GM23338 (cell line): ENCODE measurements around the gene NCR2. TPM values are rescaled to one million over a fixed set of nuclear protein-coding genes. Genes with fewer than 3 reads are reported as not detected.

Experiments used
- ATAC-seq: fragments of 200-7000 bp; cut with Tn5 transposase; 3 replicates; pipeline ENCODE4 v1.9.1; 2020
- DNase-seq: peaks from one replicate; pipeline ENCODE4 v3.0.0-alpha.2; 2015; ENCODE audit warnings: low spot score
- H2AFZ ChIP-seq: fragments of 200-600 bp; sonication (generic); 2 replicates; pipeline ENCODE4 v1.8.0; 2016; ENCODE audit warnings: antibody characterized with exemption, mild to moderate bottlenecking, moderate library complexity
- H3F3A ChIP-seq: fragments of 200-600 bp; sonication (generic); replicated peaks from 2 replicates; pipeline ENCODE4 v1.8.0; 2017; ENCODE audit warnings: antibody characterized with exemption, mixed run types, low read depth
- H3K27ac ChIP-seq: fragments of 200-600 bp; sonication (generic); 2 replicates; pipeline ENCODE4 v1.6.1; 2016; ENCODE audit warnings: low read depth
- H3K27me3 ChIP-seq: fragments of 200-600 bp; sonication (generic); 2 replicates; pipeline ENCODE4 v1.8.0; 2016; ENCODE audit warnings: mild to moderate bottlenecking, mixed run types, moderate library complexity; ENCODE audit not compliant: insufficient read depth
- H3K36me3 ChIP-seq: fragments of 200-600 bp; sonication (generic); 2 replicates; pipeline ENCODE4 v1.8.0; 2016; ENCODE audit warnings: mild to moderate bottlenecking; ENCODE audit not compliant: insufficient read depth
- H3K4me1 ChIP-seq: fragments of 200-600 bp; sonication (generic); 2 replicates; pipeline ENCODE4 v1.8.0; 2016; ENCODE audit warnings: mild to moderate bottlenecking, moderate library complexity; ENCODE audit not compliant: insufficient read depth
- H3K4me2 ChIP-seq: fragments of 200-600 bp; sonication (generic); 2 replicates; pipeline ENCODE4 v1.7.1; 2017; ENCODE audit warnings: mixed run types
- H3K4me3 ChIP-seq: fragments of 200-600 bp; sonication (generic); 2 replicates; pipeline ENCODE4 v1.6.1; 2016; ENCODE audit warnings: mixed run types
- H3K79me2 ChIP-seq: fragments of 200-600 bp; sonication (generic); replicated peaks from 2 replicates; pipeline ENCODE4 v1.8.0; 2017; ENCODE audit warnings: mild to moderate bottlenecking; ENCODE audit not compliant: insufficient read depth
- H3K9me2 ChIP-seq: fragments of 200-600 bp; sonication (generic); 2 replicates; pipeline ENCODE4 v1.8.0; 2017; ENCODE audit not compliant: insufficient read depth
- H4K20me1 ChIP-seq: fragments of 200-600 bp; sonication (generic); replicated peaks from 2 replicates; pipeline ENCODE4 v1.8.0; 2017; ENCODE audit warnings: mild to moderate bottlenecking; ENCODE audit not compliant: insufficient read depth
- H3K27ac Mint-ChIP-seq: 2 replicates; pipeline ENCODE4 v1.8.0; 2020; ENCODE audit warnings: inconsistent platforms, mild to moderate bottlenecking, moderate library complexity, mixed read lengths
- H3K27me3 Mint-ChIP-seq: 3 replicates; pipeline ENCODE4 v1.8.0; 2022; ENCODE audit warnings: low read depth, mild to moderate bottlenecking, moderate library complexity, mixed read lengths, inconsistent platforms; ENCODE audit not compliant: insufficient read depth, poor library complexity
- H3K36me3 Mint-ChIP-seq: 3 replicates; pipeline ENCODE4 v1.8.0; 2021; ENCODE audit warnings: low read depth, mild to moderate bottlenecking, inconsistent platforms, moderate library complexity, mixed read lengths
- H3K4me1 Mint-ChIP-seq: 3 replicates; pipeline ENCODE4 v1.8.0; 2020; ENCODE audit warnings: mild to moderate bottlenecking, inconsistent platforms, mixed read lengths
- H3K4me3 Mint-ChIP-seq: 3 replicates; pipeline ENCODE4 v1.8.0; 2021; ENCODE audit warnings: moderate library complexity, mild to moderate bottlenecking, inconsistent platforms, mixed read lengths
- H3K9me3 Mint-ChIP-seq: 3 replicates; pipeline ENCODE4 v1.8.0; 2020; ENCODE audit warnings: moderate library complexity, mild to moderate bottlenecking, inconsistent platforms, mixed read lengths
- CTCF ChIP-seq, 2 experiments: fragments of 200-600 bp in 1 of 2; sonication (generic) in 1 of 2; conservative IDR thresholded peaks; 2 replicates each; pipeline versions ENCODE4 v1.5.1 to v1.6.1; 2016 to 2017; ENCODE audit warnings: antibody characterized with exemption in 2 of 2, low read depth in 2 of 2, mild to moderate bottlenecking in 2 of 2, moderate library complexity in 1 of 2
- ETS1 ChIP-seq: IDR thresholded peaks from 2 replicates; pipeline ENCODE4 v1.6.1; 2016; ENCODE audit warnings: antibody characterized with exemption
- JUNB ChIP-seq: IDR thresholded peaks from one replicate; pipeline ENCODE4 v1.6.1; 2016; ENCODE audit warnings: antibody characterized with exemption; ENCODE audit not compliant: unreplicated experiment
- ZNF114 ChIP-seq: fragments of 250-450 bp; sonication (Bioruptor Pico); IDR thresholded peaks from 2 replicates; pipeline ENCODE4 v1.5.0; 2020; ENCODE audit warnings: mild to moderate bottlenecking, moderate library complexity
- polyA plus RNA-seq: library from polyadenylated mRNA; unstranded; fragments of >200 nt; fragmentation: Nextera tagmentation; extraction: Ambion mirVana; gene quantifications from 2 replicates; pipeline ENCODE4 v1.2.1, GENCODE V29; 2016
- total RNA-seq: library from RNA; depleted of rRNA; stranded (reverse); fragments of >200 nt; shearing (Covaris generic); gene quantifications from 2 replicates; pipeline ENCODE4 v1.2.3, GENCODE V29; 2014
- TF ChIP-seq, protein P1 (sequence below): fragments of 250-450 bp; sonication (Bioruptor Pico); IDR thresholded peaks from 2 replicates; pipeline ENCODE4 v1.5.0; 2020; ENCODE audit warnings: mild to moderate bottlenecking, moderate library complexity

Gene NCR2
- total and polyA plus RNA-seq, 2 experiments from 2014 or later: not detected

- H3K27me3 Mint-ChIP-seq: peaks cover 8% of the 10 kb centered on the region
- Histone ChIP-seq H3K4me2 (no peak overlapping the region), H3K4me3 (no peak overlapping the region), H3K9me2 (no peaks in the 10 kb centered on the region), H3K4me1 (no peaks in the 10 kb centered on the region), H2AFZ (no peak overlapping the region), H3K36me3 (0 out of 2 replicates have a peak, but pooled peaks cover 4% of the 10 kb centered on the region), H3K27me3 (no peaks in the 10 kb centered on the region), H3K79me2 (no peaks in the 10 kb centered on the region), H3K27ac (no peak overlapping the region), H3F3A (no peaks in the 10 kb centered on the region), H4K20me1 (no peaks in the 10 kb centered on the region)
- H3K4me3 Mint-ChIP-seq: no peak overlapping the region
- ATAC-seq: no peak
- H3K36me3 Mint-ChIP-seq: peaks cover 7% of the 10 kb centered on the region; the same call in 2 of the 3 replicates
- H3K4me1 Mint-ChIP-seq: no peaks in the 10 kb centered on the region; the same call in 2 of the 3 replicates
- peaks cover 19% of the 10 kb centered on the region for H3K9me3 Mint-ChIP-seq
- TF ChIP-seq, protein P1, sequence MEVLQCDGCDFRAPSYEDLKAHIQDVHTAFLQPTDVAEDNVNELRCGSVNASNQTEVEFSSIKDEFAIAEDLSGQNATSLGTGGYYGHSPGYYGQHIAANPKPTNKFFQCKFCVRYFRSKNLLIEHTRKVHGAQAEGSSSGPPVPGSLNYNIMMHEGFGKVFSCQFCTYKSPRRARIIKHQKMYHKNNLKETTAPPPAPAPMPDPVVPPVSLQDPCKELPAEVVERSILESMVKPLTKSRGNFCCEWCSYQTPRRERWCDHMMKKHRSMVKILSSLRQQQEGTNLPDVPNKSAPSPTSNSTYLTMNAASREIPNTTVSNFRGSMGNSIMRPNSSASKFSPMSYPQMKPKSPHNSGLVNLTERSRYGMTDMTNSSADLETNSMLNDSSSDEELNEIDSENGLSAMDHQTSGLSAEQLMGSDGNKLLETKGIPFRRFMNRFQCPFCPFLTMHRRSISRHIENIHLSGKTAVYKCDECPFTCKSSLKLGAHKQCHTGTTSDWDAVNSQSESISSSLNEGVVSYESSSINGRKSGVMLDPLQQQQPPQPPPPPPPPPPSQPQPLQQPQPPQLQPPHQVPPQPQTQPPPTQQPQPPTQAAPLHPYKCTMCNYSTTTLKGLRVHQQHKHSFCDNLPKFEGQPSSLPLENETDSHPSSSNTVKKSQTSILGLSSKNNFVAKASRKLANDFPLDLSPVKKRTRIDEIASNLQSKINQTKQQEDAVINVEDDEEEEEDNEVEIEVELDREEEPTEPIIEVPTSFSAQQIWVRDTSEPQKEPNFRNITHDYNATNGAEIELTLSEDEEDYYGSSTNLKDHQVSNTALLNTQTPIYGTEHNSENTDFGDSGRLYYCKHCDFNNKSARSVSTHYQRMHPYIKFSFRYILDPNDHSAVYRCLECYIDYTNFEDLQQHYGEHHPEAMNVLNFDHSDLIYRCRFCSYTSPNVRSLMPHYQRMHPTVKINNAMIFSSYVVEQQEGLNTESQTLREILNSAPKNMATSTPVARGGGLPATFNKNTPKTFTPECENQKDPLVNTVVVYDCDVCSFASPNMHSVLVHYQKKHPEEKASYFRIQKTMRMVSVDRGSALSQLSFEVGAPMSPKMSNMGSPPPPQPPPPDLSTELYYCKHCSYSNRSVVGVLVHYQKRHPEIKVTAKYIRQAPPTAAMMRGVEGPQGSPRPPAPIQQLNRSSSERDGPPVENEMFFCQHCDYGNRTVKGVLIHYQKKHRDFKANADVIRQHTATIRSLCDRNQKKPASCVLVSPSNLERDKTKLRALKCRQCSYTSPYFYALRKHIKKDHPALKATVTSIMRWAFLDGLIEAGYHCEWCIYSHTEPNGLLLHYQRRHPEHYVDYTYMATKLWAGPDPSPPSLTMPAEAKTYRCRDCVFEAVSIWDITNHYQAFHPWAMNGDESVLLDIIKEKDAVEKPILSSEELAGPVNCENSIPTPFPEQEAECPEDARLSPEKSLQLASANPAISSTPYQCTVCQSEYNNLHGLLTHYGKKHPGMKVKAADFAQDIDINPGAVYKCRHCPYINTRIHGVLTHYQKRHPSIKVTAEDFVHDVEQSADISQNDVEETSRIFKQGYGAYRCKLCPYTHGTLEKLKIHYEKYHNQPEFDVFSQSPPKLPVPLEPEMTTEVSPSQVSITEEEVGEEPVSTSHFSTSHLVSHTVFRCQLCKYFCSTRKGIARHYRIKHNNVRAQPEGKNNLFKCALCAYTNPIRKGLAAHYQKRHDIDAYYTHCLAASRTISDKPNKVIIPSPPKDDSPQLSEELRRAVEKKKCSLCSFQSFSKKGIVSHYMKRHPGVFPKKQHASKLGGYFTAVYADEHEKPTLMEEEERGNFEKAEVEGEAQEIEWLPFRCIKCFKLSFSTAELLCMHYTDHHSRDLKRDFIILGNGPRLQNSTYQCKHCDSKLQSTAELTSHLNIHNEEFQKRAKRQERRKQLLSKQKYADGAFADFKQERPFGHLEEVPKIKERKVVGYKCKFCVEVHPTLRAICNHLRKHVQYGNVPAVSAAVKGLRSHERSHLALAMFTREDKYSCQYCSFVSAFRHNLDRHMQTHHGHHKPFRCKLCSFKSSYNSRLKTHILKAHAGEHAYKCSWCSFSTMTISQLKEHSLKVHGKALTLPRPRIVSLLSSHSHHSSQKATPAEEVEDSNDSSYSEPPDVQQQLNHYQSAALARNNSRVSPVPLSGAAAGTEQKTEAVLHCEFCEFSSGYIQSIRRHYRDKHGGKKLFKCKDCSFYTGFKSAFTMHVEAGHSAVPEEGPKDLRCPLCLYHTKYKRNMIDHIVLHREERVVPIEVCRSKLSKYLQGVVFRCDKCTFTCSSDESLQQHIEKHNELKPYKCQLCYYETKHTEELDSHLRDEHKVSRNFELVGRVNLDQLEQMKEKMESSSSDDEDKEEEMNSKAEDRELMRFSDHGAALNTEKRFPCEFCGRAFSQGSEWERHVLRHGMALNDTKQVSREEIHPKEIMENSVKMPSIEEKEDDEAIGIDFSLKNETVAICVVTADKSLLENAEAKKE: no peak
- TF ChIP-seq ETS1: no peak
- TF ChIP-seq ZNF114 (CRISPR knock-in tag): no peak
- no peak for TF ChIP-seq JUNB
- no peak for TF ChIP-seq CTCF (conservative IDR thresholded peaks at IDR 0.05; ENCODE audit: low read depth in 2 of 2)
- no peak overlapping the region for H3K27ac Mint-ChIP-seq
- no peak for DNase-seq
These were observed 13.5 kb downstream of the NCR2 start for GRCh38 chr6:41348934-41349333.
